Testis (tissue), 3 donors: ENCODE data around the gene RIMS1. TPM values are rescaled to one million over a fixed set of nuclear protein-coding genes. Genes with fewer than 3 reads are reported as not detected.

ENCODE experiments used
- DNase-seq: peaks from one replicate; pipeline ENCODE4 v3.0.0-alpha.2; 2019
- H3K27ac ChIP-seq, 2 donors: fragments of 200-600 bp; sonication (generic); one replicate each; pipeline ENCODE4 v1.5.1; 2019
- H3K27me3 ChIP-seq: fragments of 200-600 bp; sonication (generic); one replicate; pipeline ENCODE4 v1.5.1; 2019
- H3K36me3 ChIP-seq: fragments of 200-600 bp; sonication (generic); one replicate; pipeline ENCODE4 v1.5.1; 2017; ENCODE audit warnings: low read depth; ENCODE audit errors: missing control alignments
- H3K4me1 ChIP-seq: fragments of 200-600 bp; sonication (generic); one replicate; pipeline ENCODE4 v1.5.1; 2019
- H3K4me3 ChIP-seq, 2 donors: fragments of 200-600 bp; sonication (generic); one replicate each; pipeline ENCODE4 v1.5.1; 2017 to 2019
- H3K9me3 ChIP-seq: fragments of 200-600 bp; sonication (generic); one replicate; pipeline ENCODE4 v1.5.1; 2017
- POLR2A ChIP-seq: fragments of 450-650 bp; IDR thresholded peaks from one replicate; pipeline ENCODE4 v1.6.1; 2017; ENCODE audit warnings: antibody characterized with exemption, mild to moderate bottlenecking, moderate library complexity
- WGBS, 2 donors: methylation state at CpG; one replicate each; pipeline ENCODE4 v1.1.5; 2018; 5-methylcytosine and 5-hydroxymethylcytosine counted together
- intact Hi-C: fragments of 100-400 bp; cut with DNase I; formaldehyde crosslinking; loops from one replicate; pipeline ENCODE4 v1.15.1; 2023; ENCODE audit warnings: low total_unique reads
- polyA plus RNA-seq: library from polyadenylated mRNA; stranded (reverse); fragments of 350-450 nt; fragmentation: Illumina TruSeq; extraction: RNeasy Lipid Tissue Mini Kit (QIAGEN cat#74804); gene quantifications from one replicate; pipeline ENCODE4 v1.2.3, GENCODE V29; 2014; ENCODE audit warnings: low read depth, low replicate concordance; ENCODE audit not compliant: insufficient read depth
- total RNA-seq, 2 donors: library from RNA; depleted of rRNA; stranded (reverse); fragments of >200 nt; gene quantifications; one replicate each; pipeline ENCODE4 v1.2.3, GENCODE V29; 2016
- TF ChIP-seq, protein P1 (sequence below), 3 experiments: fragments of 450-650 bp in 2 of 3; fragments of 200-600 bp in 1 of 3; sonication (generic) in 1 of 3; IDR thresholded peaks; one replicate each; pipeline ENCODE4 v1.5.1; 2016 to 2019; ENCODE audit warnings: antibody characterized with exemption in 3 of 3, mild to moderate bottlenecking in 2 of 3, moderate library complexity in 1 of 3

Gene RIMS1
- total and polyA plus RNA-seq, 3 donors from 2014 or later = 10.0 to 40.9 (median 40.6) TPM

DNA sequence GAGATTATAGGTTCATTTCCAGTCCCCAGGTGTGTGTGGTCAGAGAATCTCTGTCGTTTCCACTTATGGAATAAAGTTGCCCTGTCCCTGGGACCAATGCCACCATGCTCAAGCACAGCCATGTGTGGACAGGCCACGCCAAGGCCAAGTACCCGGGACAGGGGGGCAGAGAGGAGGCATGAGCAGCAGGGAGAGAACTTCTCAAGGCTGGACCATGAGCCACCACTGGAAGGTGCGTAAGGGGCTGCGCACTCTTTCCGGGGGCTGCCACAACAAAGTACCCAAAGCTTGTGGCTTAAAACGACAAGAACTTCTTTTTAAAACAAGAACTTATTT, 526.3 kb downstream of the RIMS1 start:
- intact Hi-C loops = loop anchor here (10.0 kb wide), 1 partner anchor 772 kb away; no protein-coding TSS in a partner anchor
- Histone ChIP-seq H3K4me3 (no peak overlapping the region), H3K4me1 (no peaks in the 10 kb centered on the region), H3K9me3 (no peaks in the 10 kb centered on the region), H3K27me3 (no peaks in the 10 kb centered on the region), H3K36me3 (no peaks in the 10 kb centered on the region), H3K27ac (no peak overlapping the region)
- WGBS, 2 donors = 71 to 79% methylated on average over 7 of the region's 7 CpGs
- no peak for DNase-seq
- no peak for TF ChIP-seq POLR2A
- TF ChIP-seq, protein P1, sequence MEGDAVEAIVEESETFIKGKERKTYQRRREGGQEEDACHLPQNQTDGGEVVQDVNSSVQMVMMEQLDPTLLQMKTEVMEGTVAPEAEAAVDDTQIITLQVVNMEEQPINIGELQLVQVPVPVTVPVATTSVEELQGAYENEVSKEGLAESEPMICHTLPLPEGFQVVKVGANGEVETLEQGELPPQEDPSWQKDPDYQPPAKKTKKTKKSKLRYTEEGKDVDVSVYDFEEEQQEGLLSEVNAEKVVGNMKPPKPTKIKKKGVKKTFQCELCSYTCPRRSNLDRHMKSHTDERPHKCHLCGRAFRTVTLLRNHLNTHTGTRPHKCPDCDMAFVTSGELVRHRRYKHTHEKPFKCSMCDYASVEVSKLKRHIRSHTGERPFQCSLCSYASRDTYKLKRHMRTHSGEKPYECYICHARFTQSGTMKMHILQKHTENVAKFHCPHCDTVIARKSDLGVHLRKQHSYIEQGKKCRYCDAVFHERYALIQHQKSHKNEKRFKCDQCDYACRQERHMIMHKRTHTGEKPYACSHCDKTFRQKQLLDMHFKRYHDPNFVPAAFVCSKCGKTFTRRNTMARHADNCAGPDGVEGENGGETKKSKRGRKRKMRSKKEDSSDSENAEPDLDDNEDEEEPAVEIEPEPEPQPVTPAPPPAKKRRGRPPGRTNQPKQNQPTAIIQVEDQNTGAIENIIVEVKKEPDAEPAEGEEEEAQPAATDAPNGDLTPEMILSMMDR (IDR thresholded peaks at IDR 0.05) = no peak

DNA sequence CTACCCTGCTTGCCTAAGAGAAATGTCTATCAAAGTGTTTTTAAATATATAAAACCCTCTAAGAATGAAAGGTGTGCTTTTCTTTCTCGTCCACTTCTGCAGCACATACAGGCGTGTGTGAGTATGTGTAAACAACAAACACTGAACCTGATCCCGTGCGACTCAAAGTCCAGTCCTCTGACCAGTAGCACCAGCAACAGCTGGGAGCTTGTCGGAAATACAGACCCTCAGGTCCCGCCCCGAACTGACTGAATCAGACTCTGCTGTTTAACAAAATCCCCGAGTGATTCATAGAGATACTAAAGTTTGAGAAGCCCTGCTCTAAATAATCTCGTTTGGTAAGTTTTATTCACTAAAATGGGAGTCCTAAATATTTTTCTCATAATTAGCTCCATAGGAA, 527.5 kb downstream of the RIMS1 start:
- intact Hi-C loops = loop anchor here (10.0 kb wide), 1 partner anchor 771 kb away; no protein-coding TSS in a partner anchor
- DNase-seq = no peak
- TF ChIP-seq, protein P1 (IDR thresholded peaks at IDR 0.05) = no peak
- TF ChIP-seq POLR2A = no peak
- H3K4me1 ChIP-seq = no peaks in the 10 kb centered on the region
- H3K36me3 ChIP-seq = no peaks in the 10 kb centered on the region
- WGBS, 2 donors = 81 to 86% methylated on average over 9 of the region's 9 CpGs
- no peak overlapping the region for H3K27ac ChIP-seq
- no peaks in the 10 kb centered on the region for H3K9me3 ChIP-seq
- no peaks in the 10 kb centered on the region for H3K27me3 ChIP-seq
- H3K4me3 ChIP-seq = no peak overlapping the region

DNA sequence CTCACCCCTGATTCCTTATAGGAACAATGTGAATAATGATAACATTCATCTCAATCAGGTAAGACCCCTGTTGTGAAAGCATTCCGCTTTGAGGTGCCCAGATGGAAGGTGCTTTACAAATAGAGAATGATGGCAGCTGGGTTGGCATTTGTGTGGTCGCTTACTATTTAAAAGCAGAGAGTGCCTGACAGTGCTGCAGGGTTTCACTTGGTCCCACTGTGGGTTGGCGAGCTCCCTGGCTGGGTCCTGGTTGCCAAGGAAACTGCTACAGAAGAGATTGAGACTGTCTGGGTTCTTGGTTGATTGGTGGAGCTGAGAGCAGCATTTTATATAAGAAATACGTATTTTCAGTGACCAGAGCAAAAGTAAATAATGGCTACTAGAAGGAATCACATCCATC, 528.3 kb downstream of the RIMS1 start:
- no peak overlapping the region for H3K4me3 ChIP-seq
- intact Hi-C loops = loop anchor here (10.0 kb wide), 1 partner anchor 770 kb away; no protein-coding TSS in a partner anchor
- H3K9me3 ChIP-seq = no peaks in the 10 kb centered on the region
- no peaks in the 10 kb centered on the region for H3K27me3 ChIP-seq
- H3K27ac ChIP-seq = no peak overlapping the region
- WGBS, 2 donors = 88 to 91% methylated on average over 4 of the region's 4 CpGs
- DNase-seq = no peak
- H3K4me1 ChIP-seq = no peaks in the 10 kb centered on the region
- no peaks in the 10 kb centered on the region for H3K36me3 ChIP-seq
- TF ChIP-seq, protein P1 (IDR thresholded peaks at IDR 0.05) = no peak
- TF ChIP-seq POLR2A = no peak

DNA sequence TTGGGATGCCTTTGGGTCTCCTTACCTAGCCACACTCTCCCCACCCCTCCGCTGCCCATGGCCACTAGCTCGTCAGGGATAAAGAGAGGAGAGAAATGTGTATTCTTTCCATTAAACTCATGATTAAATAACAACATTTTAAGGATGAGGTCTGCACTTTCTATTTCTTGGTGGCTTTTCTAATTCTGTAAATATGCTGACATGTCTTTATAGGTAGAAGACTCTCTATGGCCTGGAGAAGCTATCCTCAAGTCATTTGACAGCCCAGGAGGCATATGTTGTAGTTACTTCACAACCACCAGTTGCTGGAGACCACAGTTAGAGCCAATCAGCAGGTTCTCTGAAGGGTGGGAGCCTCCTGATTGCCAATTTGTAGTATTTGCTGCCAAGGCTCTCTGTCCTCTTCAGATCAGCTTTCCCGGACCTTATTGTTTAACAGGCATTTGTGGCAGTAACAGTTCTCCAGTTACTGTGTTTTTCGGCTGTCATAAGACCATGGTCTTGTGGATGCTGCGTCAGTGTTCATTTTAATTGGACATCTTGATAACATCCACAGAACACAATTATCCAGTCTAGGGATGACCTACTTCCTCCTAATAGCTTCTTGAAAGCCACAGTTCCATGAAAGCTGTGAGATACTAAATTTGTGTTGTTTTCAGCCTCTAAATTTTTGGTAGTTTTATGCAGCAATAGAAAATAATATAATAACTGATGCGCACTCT, 530.6 kb downstream of the RIMS1 start:
- H3K27me3 ChIP-seq = no peaks in the 10 kb centered on the region
- no peak overlapping the region for H3K27ac ChIP-seq
- no peaks in the 10 kb centered on the region for H3K9me3 ChIP-seq
- no peak for TF ChIP-seq POLR2A
- TF ChIP-seq, protein P1 (IDR thresholded peaks at IDR 0.05) = no peak
- WGBS, 2 donors = 59 to 71% methylated on average over 6 of the region's 6 CpGs
- no peak for DNase-seq
- H3K36me3 ChIP-seq = no peaks in the 10 kb centered on the region
- H3K4me3 ChIP-seq = no peak overlapping the region
- intact Hi-C loops = loop anchor here (10.0 kb wide), 1 partner anchor 768 kb away; no protein-coding TSS in a partner anchor
- H3K4me1 ChIP-seq = no peaks in the 10 kb centered on the region

DNA sequence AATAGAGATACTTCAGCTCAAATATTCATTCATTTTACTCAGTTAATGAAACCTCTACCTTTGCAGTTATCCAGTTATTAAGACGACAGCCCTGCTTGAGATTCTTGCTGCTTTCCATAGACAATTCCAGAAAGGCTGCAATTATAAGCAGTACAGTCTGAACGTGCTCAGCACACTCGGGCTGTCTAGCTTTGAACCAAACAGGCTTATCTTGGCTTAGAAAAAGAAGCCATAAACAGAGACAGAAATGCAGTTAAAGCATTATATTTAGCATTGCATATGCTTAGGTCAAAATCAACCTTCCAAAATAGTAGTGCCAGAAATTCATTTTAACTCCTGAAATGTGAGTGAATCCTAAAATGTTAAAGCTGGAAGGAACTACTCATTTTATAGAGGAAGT, 531.4 kb downstream of the RIMS1 start:
- Histone ChIP-seq H3K27me3 (no peaks in the 10 kb centered on the region), H3K4me3 (no peak overlapping the region), H3K27ac (no peak overlapping the region), H3K36me3 (no peaks in the 10 kb centered on the region), H3K9me3 (no peaks in the 10 kb centered on the region), H3K4me1 (no peaks in the 10 kb centered on the region)
- no peak for TF ChIP-seq POLR2A
- TF ChIP-seq, protein P1 (IDR thresholded peaks at IDR 0.05) = no peak
- 44 to 57% methylated on average over 3 of the region's 3 CpGs for WGBS, 2 donors
- no peak for DNase-seq
- intact Hi-C loops = loop anchor here (10.0 kb wide), 1 partner anchor 767 kb away; no protein-coding TSS in a partner anchor
